ENCODE results near the gene STARD3.
A peak's percentile ranks its signal among the peaks of the same experiment; 100 is the strongest.

STARD3 gene

DNA sequence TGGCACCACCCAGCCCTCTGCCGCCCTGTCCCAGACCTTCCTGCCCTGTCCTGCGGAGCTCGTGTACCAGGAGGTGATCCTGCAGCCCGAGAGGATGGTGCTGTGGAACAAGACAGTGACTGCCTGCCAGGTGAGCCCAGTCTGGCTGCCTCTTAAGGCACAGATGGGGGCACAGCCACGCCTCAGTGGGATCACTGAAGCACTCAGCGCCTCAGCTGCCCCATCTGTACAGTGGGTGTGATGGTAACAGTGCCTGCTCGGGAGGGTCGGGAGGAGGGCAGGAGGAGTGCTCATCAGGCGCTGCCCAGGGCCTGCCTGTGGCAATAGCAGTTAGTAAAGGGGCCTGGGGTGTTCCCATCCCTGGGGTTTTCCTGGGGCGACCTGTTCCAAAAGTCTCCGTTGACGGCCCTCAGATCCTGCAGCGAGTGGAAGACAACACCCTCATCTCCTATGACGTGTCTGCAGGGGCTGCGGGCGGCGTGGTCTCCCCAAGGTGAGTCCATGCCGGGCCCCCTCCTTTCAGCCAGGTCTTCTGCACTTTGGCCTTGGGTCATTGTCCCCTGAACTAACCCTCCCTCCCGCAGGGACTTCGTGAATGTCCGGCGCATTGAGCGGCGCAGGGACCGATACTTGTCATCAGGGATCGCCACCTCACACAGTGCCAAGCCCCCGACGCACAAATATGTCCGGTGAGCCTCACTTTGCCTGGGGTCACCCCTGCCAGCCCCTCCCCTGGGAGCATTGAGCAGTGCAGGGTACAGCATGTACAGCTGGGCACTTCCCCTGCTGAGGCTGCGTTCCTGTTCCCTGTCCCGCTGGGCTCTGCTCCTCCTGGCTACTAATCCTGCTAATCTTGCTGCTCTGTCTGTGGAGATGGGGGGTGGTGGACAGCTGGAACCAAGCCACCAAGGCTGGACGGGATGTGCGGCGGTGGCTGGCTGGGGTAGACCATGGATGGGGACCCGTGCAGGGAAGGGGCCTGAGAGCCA lies 23.7 kb downstream of the STARD3 start:
- no peak for DNase-seq (ENCODE audit: low read depth)

DNA sequence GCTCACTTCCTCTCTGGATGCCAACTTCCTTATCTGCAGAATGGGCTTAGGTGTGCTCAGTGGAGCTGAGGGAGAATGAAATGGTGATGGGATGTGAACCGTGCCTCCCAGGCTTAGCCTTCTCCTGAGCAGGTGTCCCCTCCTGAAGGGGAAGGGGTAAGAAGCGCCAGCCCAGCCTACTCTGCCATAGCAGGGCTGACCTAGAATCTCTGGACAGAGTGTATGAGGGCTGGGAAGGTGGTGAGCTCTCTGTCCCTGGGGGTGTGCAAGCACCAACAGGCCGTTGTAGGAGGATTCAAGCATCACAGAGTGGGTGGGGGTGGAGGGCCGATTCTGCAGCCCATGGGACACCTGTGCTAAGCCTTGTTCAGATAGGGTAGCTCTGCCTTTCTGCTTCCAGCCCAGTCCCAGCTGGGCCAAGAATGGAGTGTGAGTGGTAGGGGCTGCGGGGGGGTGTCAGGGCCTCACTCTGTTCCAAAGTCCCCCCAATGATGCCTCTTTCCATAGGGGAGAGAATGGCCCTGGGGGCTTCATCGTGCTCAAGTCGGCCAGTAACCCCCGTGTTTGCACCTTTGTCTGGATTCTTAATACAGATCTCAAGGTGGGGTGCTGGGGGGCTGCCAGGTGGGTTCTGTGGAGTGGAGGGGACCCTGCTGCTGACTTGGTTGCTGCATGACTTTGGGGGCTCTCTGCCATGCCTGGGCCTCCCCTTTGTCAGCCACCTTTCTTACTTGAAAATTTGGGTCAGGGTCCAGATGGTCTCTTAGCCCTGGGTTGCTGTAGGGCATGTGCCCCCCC lies 25.0 kb downstream of the STARD3 start:
- DNase-seq (ENCODE audit: low read depth) = no peak

- no peak for DNase-seq (ENCODE audit: low read depth)
These were observed 25.8 kb downstream of the STARD3 start for GRCh38 chr17:39662551-39663339.

DNA sequence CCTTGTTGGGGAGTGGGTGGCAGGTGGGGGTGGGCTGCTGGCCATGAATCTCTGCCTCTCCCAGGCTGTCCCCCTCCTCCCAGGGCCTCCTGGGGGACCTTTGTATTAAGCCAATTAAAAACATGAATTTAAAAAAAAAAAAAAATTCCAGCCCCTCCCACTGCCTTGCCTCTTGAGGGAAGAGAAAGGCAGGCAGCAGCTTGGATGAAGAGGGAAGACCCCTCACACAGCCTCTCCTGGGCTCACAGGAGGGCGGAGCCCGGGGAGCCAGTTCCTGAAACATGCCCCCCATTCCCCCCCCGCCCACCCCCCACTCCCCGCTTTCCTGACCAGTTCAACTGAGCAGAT lies 26.4 kb downstream of the STARD3 start:
- no peak for DNase-seq (ENCODE audit: low read depth)

DNA sequence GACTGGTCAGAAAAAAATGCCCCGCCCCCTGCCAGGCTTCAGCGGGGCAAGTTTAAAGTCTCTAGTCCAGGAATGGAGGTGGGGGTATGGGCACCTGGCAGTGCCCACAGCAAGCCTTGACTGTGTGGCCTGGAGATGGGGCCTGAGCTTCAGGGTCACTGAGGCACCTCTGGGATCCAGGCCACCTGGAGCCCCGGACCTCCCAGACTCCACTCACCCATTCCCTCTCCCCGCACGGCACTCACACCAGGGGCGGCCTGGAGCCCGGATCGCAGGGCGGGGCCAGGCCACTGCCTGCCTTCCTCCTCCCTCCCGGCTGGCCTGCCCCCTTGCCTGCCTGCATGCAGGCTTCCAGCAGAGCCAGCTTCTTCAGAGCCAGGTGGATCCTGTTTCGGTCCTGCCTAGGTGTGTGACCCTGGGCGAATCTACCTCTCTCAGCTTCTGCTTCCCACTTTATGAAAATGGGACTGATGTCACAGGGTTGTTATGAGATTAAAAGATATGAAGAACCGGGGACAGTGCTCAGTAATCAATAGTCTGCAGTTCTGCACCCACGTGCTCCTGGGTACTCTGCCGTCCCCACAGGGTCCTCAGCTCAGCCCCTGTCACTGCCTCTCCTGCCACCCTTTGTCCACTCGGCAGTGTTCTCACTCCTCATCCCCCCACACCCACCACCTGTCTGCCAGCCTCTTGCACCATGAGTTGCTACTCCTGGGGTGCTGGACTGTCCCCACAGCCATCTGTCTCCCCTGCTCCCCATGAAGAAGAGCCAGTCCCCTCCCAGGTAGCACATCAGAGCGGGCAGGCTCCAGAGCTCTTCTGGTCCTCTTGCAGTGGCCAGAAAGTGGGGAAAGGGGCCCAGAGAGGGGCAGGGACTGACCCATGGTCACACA lies 27.0 kb downstream of the STARD3 start:
- no peak for DNase-seq (ENCODE audit: low read depth)

- no peak for DNase-seq (ENCODE audit: low read depth)
These were observed 27.9 kb downstream of the STARD3 start, which contains the start of gene TCAP for GRCh38 chr17:39664581-39665561. TSS of gene TCAP (plus strand) at chr17:39665349. CDS start at chr17:39665360, 11 bp downstream.

DNA sequence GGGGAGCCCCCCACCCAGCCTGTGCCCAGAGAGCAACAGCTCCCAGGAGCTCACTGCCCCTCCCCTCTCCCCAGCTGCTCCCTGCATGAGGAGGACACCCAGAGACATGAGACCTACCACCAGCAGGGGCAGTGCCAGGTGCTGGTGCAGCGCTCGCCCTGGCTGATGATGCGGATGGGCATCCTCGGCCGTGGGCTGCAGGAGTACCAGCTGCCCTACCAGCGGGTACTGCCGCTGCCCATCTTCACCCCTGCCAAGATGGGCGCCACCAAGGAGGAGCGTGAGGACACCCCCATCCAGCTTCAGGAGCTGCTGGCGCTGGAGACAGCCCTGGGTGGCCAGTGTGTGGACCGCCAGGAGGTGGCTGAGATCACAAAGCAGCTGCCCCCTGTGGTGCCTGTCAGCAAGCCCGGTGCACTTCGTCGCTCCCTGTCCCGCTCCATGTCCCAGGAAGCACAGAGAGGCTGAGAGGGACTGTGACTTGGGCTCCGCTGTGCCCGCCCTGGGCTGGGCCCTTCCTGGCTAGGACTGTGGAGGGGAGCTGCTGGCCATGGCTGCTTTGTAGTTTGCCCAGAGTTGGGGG lies 28.8 kb downstream of the STARD3 start:
- DNase-seq (ENCODE audit: low read depth) = no peak

GRCh38 chr17:39666231-39666600 lies 29.3 kb downstream of the STARD3 start:
- DNase-seq (ENCODE audit: low read depth) = no peak

- DNase-seq (ENCODE audit: low read depth) = no peak
These were observed 29.8 kb downstream of the STARD3 start for GRCh38 chr17:39666601-39667261.

DNA sequence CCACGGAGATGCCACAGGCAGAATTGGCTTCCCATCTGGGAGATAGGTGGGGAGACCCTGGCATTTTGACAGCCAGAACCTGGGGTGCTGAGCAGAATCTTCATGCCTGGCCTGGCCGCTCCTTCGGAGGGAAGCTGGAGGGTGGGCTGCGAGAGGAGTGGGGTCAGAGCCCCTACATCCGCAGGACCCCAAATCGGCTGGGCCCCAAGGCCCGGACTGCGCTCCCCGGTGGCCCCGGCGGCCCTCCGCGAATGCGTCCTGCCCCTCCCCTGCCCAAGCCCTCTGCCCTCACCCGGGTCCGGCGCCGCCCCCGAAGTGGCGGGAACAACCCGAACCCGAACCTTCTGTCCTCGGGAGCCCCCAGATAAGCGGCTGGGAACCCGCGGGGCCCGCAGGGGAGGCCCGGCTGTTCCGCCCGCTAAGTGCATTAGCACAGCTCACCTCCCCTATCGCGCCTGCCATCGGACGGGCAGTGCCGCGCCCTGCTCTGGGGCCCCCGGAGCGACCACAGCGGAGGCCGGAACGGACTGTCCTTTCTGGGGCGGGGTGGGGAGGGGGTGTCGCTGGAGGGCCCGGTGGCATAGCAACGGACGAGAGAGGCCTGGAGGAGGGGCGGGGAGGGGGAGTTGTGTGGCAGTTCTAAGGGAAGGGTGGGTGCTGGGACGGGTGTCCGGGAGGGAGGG lies 30.5 kb downstream of the STARD3 start:
- no peak for DNase-seq (ENCODE audit: low read depth)

DNA sequence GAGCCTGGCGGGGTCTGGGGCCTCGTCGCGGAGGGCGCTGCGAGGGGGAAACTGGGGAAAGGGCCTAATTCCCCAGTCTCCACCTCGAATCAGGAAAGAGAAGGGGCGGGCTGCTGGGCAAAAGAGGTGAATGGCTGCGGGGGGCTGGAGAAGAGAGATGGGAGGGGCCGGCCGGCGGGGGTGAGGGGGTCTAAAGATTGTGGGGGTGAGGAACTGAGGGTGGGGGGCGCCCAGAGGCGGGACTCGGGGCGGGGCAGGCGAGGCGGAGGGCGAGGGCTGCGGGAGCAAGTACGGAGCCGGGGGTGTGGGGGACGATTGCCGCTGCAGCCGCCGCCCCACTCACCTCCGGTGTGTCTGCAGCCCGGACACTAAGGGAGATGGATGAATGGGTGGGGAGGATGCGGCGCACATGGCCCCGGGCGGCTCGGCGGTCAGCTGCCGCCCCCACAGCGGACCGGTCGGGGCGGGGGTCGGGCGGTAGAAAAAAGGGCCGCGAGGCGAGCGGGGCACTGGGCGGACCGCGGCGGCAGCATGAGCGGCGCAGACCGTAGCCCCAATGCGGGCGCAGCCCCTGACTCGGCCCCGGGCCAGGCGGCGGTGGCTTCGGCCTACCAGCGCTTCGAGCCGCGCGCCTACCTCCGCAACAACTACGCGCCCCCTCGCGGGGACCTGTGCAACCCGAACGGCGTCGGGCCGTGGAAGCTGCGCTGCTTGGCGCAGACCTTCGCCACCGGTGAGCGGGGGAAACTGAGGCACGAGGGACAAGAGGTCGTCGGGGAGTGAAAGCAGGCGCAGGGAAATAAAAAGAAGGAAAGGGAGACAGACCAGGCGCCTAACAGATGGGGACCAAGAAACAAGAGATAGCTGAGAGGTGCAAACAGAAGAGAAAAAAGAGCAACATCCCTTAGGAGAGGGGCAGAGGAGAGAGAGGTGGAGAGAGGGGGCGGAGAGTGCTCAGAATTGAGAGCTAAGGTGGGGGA lies 31.3 kb downstream of the STARD3 start, which contains the start of gene PNMT:
PNMT (plus strand) TSS at position 509 of the 980 bp plus-strand sequence; CDS start at position 532, 23 bp downstream.
- peak; percentile 46 for DNase-seq (ENCODE audit: low read depth)

DNA sequence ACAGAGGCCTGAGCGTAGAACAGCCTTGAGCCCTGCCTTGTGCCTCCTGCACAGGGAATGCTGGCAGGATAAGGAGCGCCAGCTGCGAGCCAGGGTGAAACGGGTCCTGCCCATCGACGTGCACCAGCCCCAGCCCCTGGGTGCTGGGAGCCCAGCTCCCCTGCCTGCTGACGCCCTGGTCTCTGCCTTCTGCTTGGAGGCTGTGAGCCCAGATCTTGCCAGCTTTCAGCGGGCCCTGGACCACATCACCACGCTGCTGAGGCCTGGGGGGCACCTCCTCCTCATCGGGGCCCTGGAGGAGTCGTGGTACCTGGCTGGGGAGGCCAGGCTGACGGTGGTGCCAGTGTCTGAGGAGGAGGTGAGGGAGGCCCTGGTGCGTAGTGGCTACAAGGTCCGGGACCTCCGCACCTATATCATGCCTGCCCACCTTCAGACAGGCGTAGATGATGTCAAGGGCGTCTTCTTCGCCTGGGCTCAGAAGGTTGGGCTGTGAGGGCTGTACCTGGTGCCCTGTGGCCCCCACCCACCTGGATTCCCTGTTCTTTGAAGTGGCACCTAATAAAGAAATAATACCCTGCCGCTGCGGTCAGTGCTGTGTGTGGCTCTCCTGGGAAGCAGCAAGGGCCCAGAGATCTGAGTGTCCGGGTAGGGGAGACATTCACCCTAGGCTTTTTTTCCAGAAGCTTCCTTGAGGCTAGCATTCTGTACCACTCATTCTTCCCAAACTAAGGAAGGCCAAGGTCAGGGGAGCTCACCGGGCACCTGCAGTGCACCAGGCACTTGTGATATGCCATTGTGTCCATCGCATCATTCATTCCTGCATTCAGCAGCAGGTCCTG lies 33.2 kb downstream of the STARD3 start:
- DNase-seq (ENCODE audit: low read depth) = no peak

DNA sequence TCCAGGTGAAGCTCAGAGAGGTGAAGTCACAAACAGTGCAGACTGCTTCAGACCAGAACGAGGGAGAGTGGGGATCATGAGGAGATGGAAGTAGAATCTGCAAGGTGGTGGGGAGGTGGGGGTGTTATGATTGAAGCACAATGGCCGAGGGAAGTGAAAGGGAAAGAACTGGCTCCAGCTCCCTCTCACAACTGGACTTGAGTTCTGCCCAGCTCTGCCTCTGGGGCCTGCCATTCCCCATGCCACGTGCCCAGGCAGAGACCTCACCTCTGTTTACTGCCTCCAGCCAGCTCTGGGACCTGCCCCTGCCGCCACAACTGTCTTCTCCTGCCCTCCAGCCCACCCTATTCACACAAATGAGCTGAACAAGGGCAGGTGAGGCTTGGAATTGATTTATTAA lies 33.8 kb downstream of the STARD3 start:
- DNase-seq (ENCODE audit: low read depth) = no peak

- DNase-seq (ENCODE audit: low read depth) = no peak
These were observed 34.9 kb downstream of the STARD3 start for GRCh38 chr17:39671651-39672521.
